ENCODE results near the gene DVL2. TPM values are rescaled to one million over a fixed set of nuclear protein-coding genes. Genes with fewer than 3 reads are reported as not detected.

DVL2 gene
- polyA plus RNA-seq, 1 experiment: 5.1 TPM

- POLR2A ChIA-PET: interaction anchor here (1.1 kb wide), 1 partner anchor 42 kb away, joined by 10 read pairs; no protein-coding TSS in a partner anchor
- no peak overlapping the region for H3K27ac ChIP-seq (ENCODE audit: low read depth, low read length)
- H3K4me3 ChIP-seq (ENCODE audit: low read depth, low read length): no peak overlapping the region
- TF ChIP-seq CTCF (IDR thresholded peaks at IDR 0.05; ENCODE audit: low read depth, low read length): no peak
- H3K27me3 ChIP-seq (ENCODE audit: control insufficient read depth, insufficient read depth, low read length): peaks cover 8% of the 10 kb centered on the region
- CTCF ChIA-PET: no interaction called here
- H3K9me3 ChIP-seq (ENCODE audit: control insufficient read depth, insufficient read depth, low read length): no peaks in the 10 kb centered on the region; the same call in 1 of the 2 replicates
- no peak for DNase-seq (ENCODE audit: low read depth, low spot score)
These were observed 29.4 kb upstream of the DVL2 start for GRCh38 chr17:7263801-7264078.

- CTCF ChIA-PET: no interaction called here
These were observed 28.9 kb upstream of the DVL2 start for GRCh38 chr17:7262935-7263800.

GRCh38 chr17:7262192-7262934 is 28.0 kb upstream of the DVL2 start, which contains the start of gene CLDN7:
CLDN7 (minus strand) TSS chr17:7262478; CDS start chr17:7262043, 435 bp downstream.
- no peak for DNase-seq (ENCODE audit: low read depth, low spot score)
- TF ChIP-seq CTCF (IDR thresholded peaks at IDR 0.05; ENCODE audit: low read depth, low read length): no peak
- Histone ChIP-seq H3K27me3 (ENCODE audit: control insufficient read depth, insufficient read depth, low read length) (peaks cover 8% of the 10 kb centered on the region), H3K4me3 (ENCODE audit: low read depth, low read length) (peak within 1 kb of the TSS; percentile 40; the same call in 1 of the 2 replicates), H3K9me3 (ENCODE audit: control insufficient read depth, insufficient read depth, low read length) (no peaks in the 10 kb centered on the region; the same call in 1 of the 2 replicates), H3K27ac (ENCODE audit: low read depth, low read length) (no peak within 1 kb of the TSS)
- ChIA-PET CTCF (no interaction called here), POLR2A (interaction anchor here (0.6 to 0.7 kb wide), 2 partner anchors 49 to 212 kb away, joined by 4 to 8 read pairs; no protein-coding TSS in a partner anchor)

More at GRCh38 chr17:7262935-7263800, 28.9 kb upstream of the DVL2 start:
- Histone ChIP-seq H3K9me3 (ENCODE audit: control insufficient read depth, insufficient read depth, low read length) (no peaks in the 10 kb centered on the region; the same call in 1 of the 2 replicates), H3K4me3 (ENCODE audit: low read depth, low read length) (no peak overlapping the region), H3K27ac (ENCODE audit: low read depth, low read length) (no peak overlapping the region), H3K27me3 (ENCODE audit: control insufficient read depth, insufficient read depth, low read length) (peaks cover 8% of the 10 kb centered on the region)
- TF ChIP-seq CTCF (IDR thresholded peaks at IDR 0.05; ENCODE audit: low read depth, low read length): no peak
- no peak for DNase-seq (ENCODE audit: low read depth, low spot score)
- POLR2A ChIA-PET: no interaction called here

- no peak overlapping the region for H3K27ac ChIP-seq (ENCODE audit: low read depth, low read length)
- POLR2A ChIA-PET: interaction anchor here (0.6 to 0.7 kb wide), 2 partner anchors 50 to 213 kb away, joined by 4 to 8 read pairs; no protein-coding TSS in a partner anchor
- H3K27me3 ChIP-seq (ENCODE audit: control insufficient read depth, insufficient read depth, low read length): peaks cover 8% of the 10 kb centered on the region
- CTCF ChIA-PET: no interaction called here
- TF ChIP-seq CTCF (IDR thresholded peaks at IDR 0.05; ENCODE audit: low read depth, low read length): no peak
- H3K4me3 ChIP-seq (ENCODE audit: low read depth, low read length): peak overlapping the region; percentile 40; the same call in 1 of the 2 replicates
- no peak for DNase-seq (ENCODE audit: low read depth, low spot score)
- H3K9me3 ChIP-seq (ENCODE audit: control insufficient read depth, insufficient read depth, low read length): no peaks in the 10 kb centered on the region; the same call in 1 of the 2 replicates
These were observed 27.3 kb upstream of the DVL2 start for GRCh38 chr17:7261379-7262191.

Data from AG04450 (cell line).